ENCODE data around the gene HNRNPM.

- TF ChIP-seq, protein P1, sequence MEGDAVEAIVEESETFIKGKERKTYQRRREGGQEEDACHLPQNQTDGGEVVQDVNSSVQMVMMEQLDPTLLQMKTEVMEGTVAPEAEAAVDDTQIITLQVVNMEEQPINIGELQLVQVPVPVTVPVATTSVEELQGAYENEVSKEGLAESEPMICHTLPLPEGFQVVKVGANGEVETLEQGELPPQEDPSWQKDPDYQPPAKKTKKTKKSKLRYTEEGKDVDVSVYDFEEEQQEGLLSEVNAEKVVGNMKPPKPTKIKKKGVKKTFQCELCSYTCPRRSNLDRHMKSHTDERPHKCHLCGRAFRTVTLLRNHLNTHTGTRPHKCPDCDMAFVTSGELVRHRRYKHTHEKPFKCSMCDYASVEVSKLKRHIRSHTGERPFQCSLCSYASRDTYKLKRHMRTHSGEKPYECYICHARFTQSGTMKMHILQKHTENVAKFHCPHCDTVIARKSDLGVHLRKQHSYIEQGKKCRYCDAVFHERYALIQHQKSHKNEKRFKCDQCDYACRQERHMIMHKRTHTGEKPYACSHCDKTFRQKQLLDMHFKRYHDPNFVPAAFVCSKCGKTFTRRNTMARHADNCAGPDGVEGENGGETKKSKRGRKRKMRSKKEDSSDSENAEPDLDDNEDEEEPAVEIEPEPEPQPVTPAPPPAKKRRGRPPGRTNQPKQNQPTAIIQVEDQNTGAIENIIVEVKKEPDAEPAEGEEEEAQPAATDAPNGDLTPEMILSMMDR (IDR thresholded peaks at IDR 0.05): no peak
- no peak for TF ChIP-seq EP300 (IDR thresholded peaks at IDR 0.05)
Observed at GRCh38 chr19:8429044-8429443, 15.7 kb upstream of the HNRNPM start.

All from ovary (tissue), 3 donors.